ENCODE data around the gene CRY2. TPM values are rescaled to one million over a fixed set of nuclear protein-coding genes. Genes with fewer than 3 reads are reported as not detected.

CRY2 gene
- total and polyA plus RNA-seq, 2 of the 13 experiments (the other 11 are each of a cell fraction or from before 2014, with no cell fraction given), result 10.1 to 12.2 TPM

GRCh38 chr11:45846974-45847910 is at the start of gene CRY2 (continued):
- TF ChIP-seq GMEB1 (CRISPR knock-in tag; IDR thresholded peaks at IDR 0.05; ENCODE audit: borderline replicate concordance), result peak; percentile 64
- TF ChIP-seq SUZ12 (IDR thresholded peaks at IDR 0.05; ENCODE audit: low read depth, low read length), result no peak
- peak; percentile 42 for TF ChIP-seq SKI (IDR thresholded peaks at IDR 0.05; ENCODE audit: partially characterized antibody)
- TF ChIP-seq TP53 (CRISPR knock-in tag; conservative IDR thresholded peaks at IDR 0.05), result no peak; the same call in 1 of the 2 replicates
- TF ChIP-seq HDAC2 (CRISPR knock-in tag; IDR thresholded peaks at IDR 0.05), result peak; percentile 50
- peak; percentile 80; the same call in 1 of the 2 replicates for TF ChIP-seq ZNF788 (CRISPR knock-in tag; IDR thresholded peaks at IDR 0.05; ENCODE audit: borderline replicate concordance)
- peak; percentile 64; the same call in 1 of the 2 replicates for TF ChIP-seq ARID5B (CRISPR knock-in tag; IDR thresholded peaks at IDR 0.05)
- peak; percentile 96 for TF ChIP-seq ZNF607 (CRISPR knock-in tag; IDR thresholded peaks at IDR 0.05; ENCODE audit: borderline replicate concordance)
- TF ChIP-seq KDM5B (CRISPR knock-in tag; IDR thresholded peaks at IDR 0.05; ENCODE audit: borderline replicate concordance), result peak; percentile 70; the same call in 1 of the 2 replicates
- peak; percentile 49 for TF ChIP-seq ZNF747 (CRISPR knock-in tag; IDR thresholded peaks at IDR 0.05; ENCODE audit: borderline replicate concordance)
- TF ChIP-seq ZNF660 (CRISPR knock-in tag; IDR thresholded peaks at IDR 0.05; ENCODE audit: borderline replicate concordance, low read depth), result no peak
- TF ChIP-seq CREB1 (IDR thresholded peaks at IDR 0.05), result peak; percentile 88
- peak; percentile 89 for TF ChIP-seq CREB1 (CRISPR knock-in tag; IDR thresholded peaks at IDR 0.05)
- peak; percentile 89 for TF ChIP-seq ZNF670 (CRISPR knock-in tag; IDR thresholded peaks at IDR 0.05; ENCODE audit: borderline replicate concordance)
- peak; percentile 91 for TF ChIP-seq HOXA7 (CRISPR knock-in tag; IDR thresholded peaks at IDR 0.05)
- TF ChIP-seq ZFP90 (CRISPR knock-in tag; IDR thresholded peaks at IDR 0.05; ENCODE audit: borderline replicate concordance), result peak; percentile 78; the same call in 1 of the 2 replicates
- peak; percentile 96 for TF ChIP-seq NPAS2 (CRISPR knock-in tag; IDR thresholded peaks at IDR 0.05; ENCODE audit: borderline replicate concordance)
- peak; percentile 91 for TF ChIP-seq UBTF (CRISPR knock-in tag; IDR thresholded peaks at IDR 0.05)
- 0 out of 2 replicates have a peak, but pooled peaks have one; percentile 77 for TF ChIP-seq ZNF33B (CRISPR knock-in tag; IDR thresholded peaks at IDR 0.05)

All from HepG2 (cell line).